Dendritic cell treated with granulocyte-macrophage colony-stimulating factor and Interleukin-4, amounts not matched to agents 40 ng/mL and 50 ng/mL, for 4 days (primary cell): ENCODE results near the gene CMIP.

Experiments used
- H3K27ac Mint-ChIP-seq: one replicate; pipeline ENCODE4 v1.8.0; 2022; ENCODE audit warnings: mild to moderate bottlenecking, mixed read lengths
- H3K27me3 Mint-ChIP-seq: one replicate; pipeline ENCODE4 v1.8.0; 2022; ENCODE audit warnings: mild to moderate bottlenecking, mixed read lengths
- H3K36me3 Mint-ChIP-seq: one replicate; pipeline ENCODE4 v1.8.0; 2022; ENCODE audit warnings: low read depth, mixed read lengths
- H3K4me1 Mint-ChIP-seq: one replicate; pipeline ENCODE4 v1.8.0; 2022; ENCODE audit warnings: low read depth, mixed read lengths
- H3K4me3 Mint-ChIP-seq: one replicate; pipeline ENCODE4 v1.8.0; 2022; ENCODE audit warnings: mild to moderate bottlenecking, moderate library complexity, mixed read lengths
- H3K9me3 Mint-ChIP-seq: one replicate; pipeline ENCODE4 v1.8.0; 2022; ENCODE audit warnings: mixed read lengths
- intact Hi-C: fragments of 100-400 bp; cut with micrococcal nuclease; formaldehyde crosslinking; loops from one replicate; pipeline ENCODE4 v1.15.0; 2022

CMIP gene

DNA sequence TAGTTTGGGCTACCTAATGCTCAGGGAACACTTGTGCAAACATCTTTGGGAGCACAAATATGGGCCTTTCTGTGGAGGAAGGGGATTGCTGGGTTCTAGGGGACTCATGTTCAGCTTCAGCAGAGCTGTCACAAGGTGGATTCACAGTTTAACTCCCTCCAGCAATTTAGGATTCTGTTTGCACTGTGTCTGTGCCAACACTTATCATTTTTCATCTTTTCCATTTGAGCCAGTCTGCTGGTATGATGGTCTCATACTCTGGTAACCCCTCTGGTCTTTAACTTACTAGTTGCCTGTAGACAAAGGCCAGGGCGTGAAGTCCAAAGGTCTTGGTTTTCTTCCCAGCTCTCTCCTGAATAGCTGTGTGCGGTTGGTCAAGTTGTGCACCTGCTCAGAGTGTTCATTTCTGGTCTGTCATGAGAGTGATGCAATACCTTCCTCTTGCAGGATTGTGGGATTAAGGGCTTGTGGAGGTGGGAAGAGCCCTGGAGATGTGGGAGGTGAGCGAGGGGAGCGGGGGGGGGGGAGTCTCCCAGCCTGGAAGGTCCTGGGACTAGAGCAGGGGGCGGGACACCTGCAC, 152.6 kb downstream of the CMIP start:
- Mint-ChIP-seq H3K9me3 (no peaks in the 10 kb centered on the region), H3K4me3 (no peak overlapping the region), H3K27me3 (no peaks in the 10 kb centered on the region), H3K27ac (no peak overlapping the region), H3K4me1 (peaks cover 57% of the 10 kb centered on the region), H3K36me3 (peaks cover 55% of the 10 kb centered on the region)
- intact Hi-C loops, result no loop called here

DNA sequence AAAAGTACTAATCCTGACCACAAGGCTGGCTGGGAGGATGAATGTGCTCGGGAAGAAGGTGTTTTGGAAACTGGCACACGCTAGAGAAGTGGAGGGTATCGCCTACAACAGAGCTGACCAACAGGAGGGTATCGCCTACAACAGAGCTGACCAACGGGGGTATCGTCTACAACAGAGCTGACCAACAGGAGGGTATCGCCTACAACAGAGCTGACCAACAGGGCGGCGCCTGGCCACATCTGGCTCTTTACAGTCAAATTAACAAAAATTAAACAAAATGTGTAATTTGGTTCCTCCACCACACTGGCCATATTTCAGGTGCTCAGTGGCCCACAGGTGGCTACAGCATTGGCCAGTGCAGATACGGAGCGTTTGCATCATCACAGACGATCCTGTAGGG, 153.5 kb downstream of the CMIP start:
- peaks cover 57% of the 10 kb centered on the region for H3K4me1 Mint-ChIP-seq

DNA sequence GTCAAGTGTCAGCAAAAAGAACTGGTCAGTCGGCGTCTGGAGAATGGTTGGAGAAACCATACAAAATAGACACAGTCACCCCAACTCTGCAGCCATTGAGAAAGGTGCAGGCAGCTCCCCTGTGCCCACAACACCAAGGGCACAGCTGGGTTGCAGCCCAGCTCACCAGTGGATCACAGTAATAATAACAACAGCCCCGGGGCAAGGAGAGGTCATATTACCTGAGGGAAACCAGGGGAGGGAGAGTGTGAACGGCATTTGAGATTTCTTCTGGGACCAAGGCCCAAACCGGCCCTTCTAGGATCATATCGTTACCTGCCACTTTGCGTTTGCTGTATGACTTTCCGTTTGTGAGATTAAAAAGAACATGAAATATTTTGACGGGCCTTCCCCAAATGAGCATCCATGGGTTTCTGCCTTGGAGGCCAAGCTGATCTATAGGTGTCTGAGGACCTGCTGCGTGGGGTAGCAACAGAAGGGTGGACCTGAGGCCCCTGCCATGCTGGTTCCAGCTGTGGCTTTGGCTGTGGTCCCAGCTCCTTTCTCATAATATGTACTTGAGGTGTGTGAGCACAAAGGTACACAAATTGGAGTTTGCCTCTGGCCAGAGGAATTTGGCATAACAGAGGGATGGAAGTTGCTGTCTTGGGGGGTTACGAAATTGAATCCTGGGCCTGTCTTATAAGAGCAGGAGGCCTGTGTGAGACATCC, 154.6 kb downstream of the CMIP start:
- H3K4me3 Mint-ChIP-seq, result no peak overlapping the region
- peaks cover 52% of the 10 kb centered on the region for H3K4me1 Mint-ChIP-seq
- no peak overlapping the region for H3K27ac Mint-ChIP-seq
- no peaks in the 10 kb centered on the region for H3K27me3 Mint-ChIP-seq
- H3K36me3 Mint-ChIP-seq, result peaks cover 54% of the 10 kb centered on the region
- H3K9me3 Mint-ChIP-seq, result no peaks in the 10 kb centered on the region
- intact Hi-C loops, result no loop called here

More for the DNA sequence above, 153.5 kb downstream of the CMIP start:
- Mint-ChIP-seq H3K9me3 (no peaks in the 10 kb centered on the region), H3K27ac (no peak overlapping the region), H3K4me3 (no peak overlapping the region), H3K27me3 (no peaks in the 10 kb centered on the region), H3K36me3 (peaks cover 55% of the 10 kb centered on the region)
- intact Hi-C loops, result no loop called here

DNA sequence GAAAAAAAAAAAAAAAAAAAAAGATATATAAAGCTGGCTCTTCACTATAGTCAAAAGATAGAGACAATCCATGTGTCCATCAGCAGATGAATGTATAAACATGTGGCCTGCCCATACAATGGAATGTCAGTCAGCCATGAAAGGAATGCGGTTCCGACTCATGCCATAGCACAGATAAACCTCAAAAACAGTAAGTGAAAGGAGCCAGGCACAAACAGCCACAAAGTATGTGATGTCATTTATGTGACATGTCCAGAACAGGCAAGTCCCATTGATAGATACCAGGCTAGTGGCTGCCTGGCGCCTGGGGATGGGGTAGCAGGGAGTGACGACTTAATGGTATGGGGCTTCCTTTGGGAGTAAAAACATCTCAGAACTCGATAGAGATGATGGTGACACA, 155.7 kb downstream of the CMIP start:
- Mint-ChIP-seq H3K27me3 (no peaks in the 10 kb centered on the region), H3K4me3 (no peak overlapping the region), H3K27ac (no peak overlapping the region), H3K36me3 (peaks cover 52% of the 10 kb centered on the region), H3K9me3 (no peaks in the 10 kb centered on the region), H3K4me1 (peaks cover 49% of the 10 kb centered on the region)
- intact Hi-C loops, result no loop called here

DNA sequence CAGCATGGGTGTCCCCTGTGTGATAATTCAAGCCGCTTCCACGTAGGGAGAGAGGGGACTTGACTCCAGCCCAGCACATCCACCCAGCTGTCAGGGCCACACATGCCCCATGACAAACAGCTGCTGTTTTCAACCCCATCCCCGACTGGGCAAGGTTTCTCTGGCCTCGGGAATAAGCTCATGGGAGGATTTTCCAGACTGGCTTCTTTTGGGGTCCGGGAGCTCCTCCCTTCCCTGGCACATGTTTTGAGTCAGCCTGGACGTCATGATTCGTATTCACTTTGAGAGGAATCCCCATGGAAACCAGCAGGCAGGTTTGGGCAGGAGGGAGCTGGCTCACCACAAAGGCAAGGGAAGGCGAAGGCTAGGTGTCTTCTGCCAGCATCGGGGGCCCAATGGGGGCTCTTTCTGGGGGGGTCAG, 156.4 kb downstream of the CMIP start:
- no peaks in the 10 kb centered on the region for H3K9me3 Mint-ChIP-seq
- peaks cover 51% of the 10 kb centered on the region for H3K4me1 Mint-ChIP-seq
- intact Hi-C loops, result no loop called here
- no peak overlapping the region for H3K4me3 Mint-ChIP-seq
- peaks cover 52% of the 10 kb centered on the region for H3K36me3 Mint-ChIP-seq
- no peaks in the 10 kb centered on the region for H3K27me3 Mint-ChIP-seq
- H3K27ac Mint-ChIP-seq, result no peak overlapping the region

DNA sequence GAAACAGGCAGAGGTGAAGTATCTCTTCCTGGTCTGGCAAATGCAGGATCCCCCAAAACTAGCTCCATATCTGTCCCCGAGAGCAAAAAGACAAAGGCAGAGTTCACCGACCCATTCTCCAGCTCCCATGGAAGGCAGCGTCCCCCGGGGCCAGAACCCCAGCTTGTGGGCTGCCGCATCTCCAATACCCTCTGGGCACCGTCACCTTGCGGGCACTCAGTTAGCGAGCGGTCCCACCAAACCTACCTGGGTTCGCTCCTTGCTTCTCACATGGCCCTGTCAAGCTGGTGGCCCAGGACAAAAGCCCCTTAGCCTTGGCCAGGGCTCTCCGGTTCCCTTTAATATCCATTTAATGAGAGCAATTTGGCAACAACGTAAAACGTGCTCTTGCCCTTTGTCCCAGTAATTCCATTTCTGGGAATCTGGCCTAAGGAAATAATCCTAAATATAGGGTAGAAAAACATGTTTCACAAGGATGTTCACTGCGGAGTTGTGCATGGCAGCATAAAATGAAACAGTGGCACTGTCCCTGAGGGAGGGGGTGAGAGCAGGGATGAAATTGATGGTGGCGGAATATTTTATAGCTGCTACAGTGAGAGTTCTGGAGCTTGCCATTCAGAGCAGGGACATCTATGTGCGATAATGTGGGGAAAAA, 157.1 kb downstream of the CMIP start:
- intact Hi-C loops, result no loop called here
- H3K27ac Mint-ChIP-seq, result no peak overlapping the region
- peaks cover 55% of the 10 kb centered on the region for H3K4me1 Mint-ChIP-seq
- H3K4me3 Mint-ChIP-seq, result no peak overlapping the region
- H3K27me3 Mint-ChIP-seq, result no peaks in the 10 kb centered on the region
- H3K9me3 Mint-ChIP-seq, result no peaks in the 10 kb centered on the region
- H3K36me3 Mint-ChIP-seq, result peaks cover 56% of the 10 kb centered on the region

DNA sequence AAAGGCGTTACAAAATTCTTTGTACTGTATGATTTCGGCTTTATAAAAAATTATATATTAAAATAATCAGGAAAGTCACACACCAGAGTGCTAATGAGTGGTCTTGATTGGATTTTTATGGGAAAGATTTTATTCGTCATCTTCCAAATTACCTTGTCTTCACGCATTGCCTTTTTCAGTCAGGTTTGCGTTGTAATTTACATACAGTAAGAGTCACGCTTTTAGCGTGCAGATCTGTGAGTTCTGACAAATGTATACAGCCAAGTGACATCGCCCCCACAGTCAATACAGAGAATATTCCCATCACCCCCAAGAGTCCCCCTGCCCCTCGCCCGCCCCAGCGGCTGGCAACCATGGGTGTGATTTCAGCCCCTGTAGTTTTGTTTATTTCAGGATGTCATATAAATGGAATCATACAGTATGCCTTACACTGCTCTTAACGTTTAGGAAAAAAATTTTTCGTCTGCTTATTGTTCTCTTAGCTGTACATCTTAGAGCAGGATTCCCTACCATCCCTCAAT, 157.7 kb downstream of the CMIP start:
- H3K27ac Mint-ChIP-seq, result no peak overlapping the region
- intact Hi-C loops, result no loop called here
- peaks cover 55% of the 10 kb centered on the region for H3K4me1 Mint-ChIP-seq
- no peak overlapping the region for H3K4me3 Mint-ChIP-seq
- no peaks in the 10 kb centered on the region for H3K27me3 Mint-ChIP-seq
- H3K36me3 Mint-ChIP-seq, result peaks cover 61% of the 10 kb centered on the region
- H3K9me3 Mint-ChIP-seq, result no peaks in the 10 kb centered on the region

DNA sequence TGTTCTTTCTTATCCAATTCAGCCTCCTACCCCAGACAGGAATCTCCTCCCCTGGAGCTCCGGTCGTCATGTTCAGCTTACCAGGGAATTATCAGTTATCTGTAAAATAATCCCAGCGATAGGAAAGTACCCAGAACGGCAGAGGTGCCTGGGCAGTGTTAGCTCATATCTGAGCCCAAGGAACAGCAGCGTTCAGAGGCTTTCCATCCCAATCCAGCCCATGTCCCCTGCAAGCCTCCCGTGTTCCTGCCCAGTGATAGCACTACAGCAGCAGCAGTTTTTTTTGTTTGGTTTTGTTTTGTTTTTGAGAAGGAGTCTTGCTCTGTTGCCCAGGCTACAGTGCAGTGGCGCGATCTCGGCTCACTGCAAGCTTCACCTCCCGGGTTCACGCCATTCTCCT, 158.2 kb downstream of the CMIP start:
- H3K4me1 Mint-ChIP-seq, result peaks cover 52% of the 10 kb centered on the region
- H3K27ac Mint-ChIP-seq, result no peak overlapping the region
- no peaks in the 10 kb centered on the region for H3K27me3 Mint-ChIP-seq
- peaks cover 64% of the 10 kb centered on the region for H3K36me3 Mint-ChIP-seq
- no peak overlapping the region for H3K4me3 Mint-ChIP-seq
- H3K9me3 Mint-ChIP-seq, result no peaks in the 10 kb centered on the region
- intact Hi-C loops, result no loop called here

DNA sequence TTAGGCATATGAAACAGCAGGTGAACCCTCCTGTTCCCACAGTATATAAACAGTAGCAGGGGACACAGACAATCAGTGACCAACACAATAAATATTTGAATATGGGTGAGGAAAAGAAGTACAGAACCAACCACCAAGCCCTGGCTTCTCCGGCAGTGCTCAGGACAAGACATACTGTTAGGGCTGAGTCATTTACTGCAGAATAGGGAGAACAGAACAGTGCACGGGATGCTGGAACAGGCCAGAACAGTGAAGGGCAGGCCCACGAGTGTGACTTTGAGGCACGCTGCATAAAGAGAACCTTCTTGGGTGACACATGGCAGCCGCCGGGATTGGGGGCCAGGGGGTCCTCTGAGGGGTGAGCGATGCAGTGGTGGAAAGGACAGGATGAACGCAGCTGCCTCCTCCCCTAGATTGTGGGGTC, 160.4 kb downstream of the CMIP start:
- Mint-ChIP-seq H3K4me1 (peaks cover 40% of the 10 kb centered on the region), H3K9me3 (no peaks in the 10 kb centered on the region), H3K4me3 (no peak overlapping the region), H3K27ac (no peak overlapping the region), H3K27me3 (no peaks in the 10 kb centered on the region), H3K36me3 (peaks cover 67% of the 10 kb centered on the region)
- intact Hi-C loops, result no loop called here

DNA sequence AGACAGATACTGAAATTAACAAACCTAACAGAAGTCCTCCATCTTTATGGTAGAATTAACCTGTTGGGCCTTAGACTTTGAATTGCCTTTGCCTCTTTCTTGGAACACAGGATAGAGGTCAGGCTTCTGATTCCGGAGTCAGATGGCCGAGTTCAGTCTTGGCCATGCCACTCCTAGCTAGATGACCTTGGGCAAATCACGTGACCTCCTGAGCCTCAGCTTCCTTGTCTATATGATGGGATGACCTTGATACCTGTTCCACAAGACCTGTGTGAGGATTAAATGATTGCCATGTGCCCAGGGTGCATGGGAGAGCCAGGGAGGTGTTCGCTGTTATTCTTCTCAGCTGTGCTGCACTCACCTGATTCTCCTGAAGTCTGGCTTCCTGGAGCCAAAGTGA, 161.4 kb downstream of the CMIP start:
- Mint-ChIP-seq H3K4me3 (no peak overlapping the region), H3K4me1 (peaks cover 30% of the 10 kb centered on the region), H3K27ac (no peak overlapping the region), H3K27me3 (no peaks in the 10 kb centered on the region), H3K36me3 (peaks cover 73% of the 10 kb centered on the region), H3K9me3 (no peaks in the 10 kb centered on the region)
- intact Hi-C loops, result no loop called here

DNA sequence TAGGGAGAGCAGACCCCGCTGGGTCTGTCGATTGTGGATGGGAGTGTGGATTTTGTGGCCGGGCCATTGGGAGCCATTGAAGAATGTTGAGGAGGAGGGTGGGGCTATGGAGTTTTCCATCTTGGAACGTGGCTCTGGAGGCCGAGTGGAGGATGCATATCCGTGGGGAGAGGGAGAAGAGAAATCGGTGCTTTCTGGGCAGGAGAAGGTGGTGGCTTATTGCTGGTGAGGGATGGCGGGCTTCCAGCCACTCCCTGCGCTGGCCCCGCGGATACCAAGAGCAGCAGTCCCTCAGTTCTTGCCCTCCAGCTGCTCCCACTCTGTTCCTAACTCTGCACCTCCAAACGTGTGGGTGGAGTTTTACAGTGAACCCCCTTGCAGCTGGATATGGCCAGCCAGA, 162.4 kb downstream of the CMIP start:
- H3K4me3 Mint-ChIP-seq, result no peak overlapping the region
- H3K36me3 Mint-ChIP-seq, result peaks cover 81% of the 10 kb centered on the region
- no peak overlapping the region for H3K27ac Mint-ChIP-seq
- no peaks in the 10 kb centered on the region for H3K27me3 Mint-ChIP-seq
- intact Hi-C loops, result no loop called here
- H3K9me3 Mint-ChIP-seq, result no peaks in the 10 kb centered on the region
- H3K4me1 Mint-ChIP-seq, result peaks cover 29% of the 10 kb centered on the region

DNA sequence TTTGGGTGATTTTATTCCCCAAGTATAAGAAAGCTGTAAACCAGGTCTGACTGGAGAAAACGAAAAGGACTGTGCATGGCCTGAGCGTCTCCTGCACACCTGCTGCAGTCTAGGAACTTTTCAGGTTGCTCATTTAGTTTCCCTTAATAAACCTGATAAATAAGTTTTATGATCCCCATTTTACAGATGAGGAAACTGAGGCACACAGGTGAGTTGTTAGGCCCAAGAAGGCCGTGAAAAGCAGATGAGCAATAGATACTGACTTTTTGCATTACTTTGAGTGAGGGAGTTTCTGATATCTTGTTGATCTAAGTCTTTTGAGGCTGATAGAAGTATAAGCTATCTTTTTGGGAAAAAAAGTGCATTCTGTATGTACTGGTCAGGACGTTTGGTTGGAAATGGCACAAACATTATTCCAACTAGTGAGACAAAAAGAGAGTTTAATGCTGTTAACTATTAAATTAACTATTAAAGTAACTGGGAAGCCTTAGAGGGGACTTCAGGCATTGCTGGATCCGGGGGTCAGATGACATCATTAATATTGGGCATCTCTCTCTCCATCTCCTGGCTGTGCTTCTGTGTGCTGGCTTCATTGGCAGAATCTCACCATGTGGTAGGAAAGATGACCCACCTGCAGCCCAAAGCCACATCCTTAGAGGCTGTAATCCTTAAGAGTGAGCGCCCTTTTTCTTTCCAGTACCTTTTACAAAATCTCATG, 163.4 kb downstream of the CMIP start:
- Mint-ChIP-seq H3K4me3 (no peak overlapping the region), H3K4me1 (peaks cover 29% of the 10 kb centered on the region), H3K27ac (no peak overlapping the region), H3K27me3 (no peaks in the 10 kb centered on the region), H3K9me3 (no peaks in the 10 kb centered on the region), H3K36me3 (peaks cover 81% of the 10 kb centered on the region)
- intact Hi-C loops, result no loop called here

DNA sequence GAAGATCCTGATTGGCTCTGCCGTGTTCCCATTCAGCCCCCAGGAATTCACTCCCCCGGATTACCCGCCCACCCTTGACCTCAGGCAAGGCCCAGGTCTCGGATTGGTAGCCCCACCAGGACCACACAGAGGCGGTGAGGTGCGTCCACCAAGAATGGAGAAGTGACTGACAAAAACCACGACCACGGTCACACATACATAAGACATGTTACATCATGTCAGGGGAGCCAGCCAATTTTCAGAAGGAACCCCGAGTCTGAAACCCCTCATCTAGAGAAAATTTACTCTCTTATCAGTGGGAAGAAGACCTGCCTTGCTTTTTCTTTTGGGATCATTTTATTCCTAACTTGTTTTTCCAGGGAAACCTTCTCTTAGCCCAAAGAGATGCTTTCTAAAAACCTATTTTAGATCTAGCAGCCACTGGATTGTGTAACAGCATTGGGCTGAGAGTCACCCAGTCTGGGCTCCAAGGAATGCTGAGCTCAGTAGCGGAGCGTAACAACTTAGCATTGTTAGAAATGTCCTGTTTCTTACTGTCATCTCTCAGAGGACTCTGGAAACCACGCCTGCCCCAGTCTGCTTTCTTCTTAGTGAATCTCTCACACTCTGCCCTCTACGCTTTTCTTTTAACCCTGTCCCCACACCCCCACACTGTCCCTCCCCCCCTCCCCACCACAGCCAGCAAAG, 164.1 kb downstream of the CMIP start:
- intact Hi-C loops, result no loop called here
- peak overlapping the region; percentile 15 for H3K27ac Mint-ChIP-seq

More for the DNA sequence above, 164.1 kb downstream of the CMIP start:
- H3K27me3 Mint-ChIP-seq, result no peaks in the 10 kb centered on the region
- H3K4me1 Mint-ChIP-seq, result peaks cover 29% of the 10 kb centered on the region
- H3K36me3 Mint-ChIP-seq, result peaks cover 74% of the 10 kb centered on the region
- H3K4me3 Mint-ChIP-seq, result no peak overlapping the region
- H3K9me3 Mint-ChIP-seq, result no peaks in the 10 kb centered on the region
